Measurements from ENCODE around the gene PHLDB2. TPM values are rescaled to one million over a fixed set of nuclear protein-coding genes. Genes with fewer than 3 reads are reported as not detected.

Gene PHLDB2
- total RNA-seq, 4 donors from 2014 or later: 63.6 to 154 (median 107) TPM

GRCh38 chr3:111937871-111938270 lies 78.8 kb downstream of the PHLDB2 start:
- H3K4me3 ChIP-seq: no peak overlapping the region
- H3K27me3 ChIP-seq: no peaks in the 10 kb centered on the region
- no peak for DNase-seq (ENCODE audit: extremely low spot score)
- H3K36me3 ChIP-seq: peaks cover 23 to 57% (median 37%) of the 10 kb centered on the region in 4 donors
- no peaks in the 10 kb centered on the region for H3K9me3 ChIP-seq
- peaks cover 14 to 35% (median 17%) of the 10 kb centered on the region in 4 donors for H3K4me1 ChIP-seq
- TF ChIP-seq POLR2A (IDR thresholded peaks at IDR 0.05; ENCODE audit: low read depth) (no peak), CTCF (IDR thresholded peaks at IDR 0.05) (no peak)
- no peak overlapping the region for H3K27ac ChIP-seq (replicated peaks in 1 of 4)
- intact Hi-C loops (cut with DNase I): no loop called here

- Histone ChIP-seq H3K36me3 (peaks cover 23 to 59% (median 42%) of the 10 kb centered on the region in 4 donors), H3K9me3 (no peaks in the 10 kb centered on the region), H3K27ac (replicated peaks in 1 of 4) (no peak overlapping the region), H3K4me3 (no peak overlapping the region), H3K4me1 (peaks cover 0 to 27% (median 13%) of the 10 kb centered on the region in 4 donors), H3K27me3 (no peaks in the 10 kb centered on the region)
- intact Hi-C loops (cut with DNase I): no loop called here
- DNase-seq (ENCODE audit: extremely low spot score): no peak
- TF ChIP-seq POLR2AphosphoS5 (IDR thresholded peaks at IDR 0.05) (no peak), POLR2A (IDR thresholded peaks at IDR 0.05; ENCODE audit: low read depth) (no peak), EP300 (IDR thresholded peaks at IDR 0.05) (no peak), CTCF (IDR thresholded peaks at IDR 0.05) (no peak)
- 92% methylated on average over 2 of the region's 2 CpGs for WGBS
These were observed 80.8 kb downstream of the PHLDB2 start for GRCh38 chr3:111939873-111940272.

DNA sequence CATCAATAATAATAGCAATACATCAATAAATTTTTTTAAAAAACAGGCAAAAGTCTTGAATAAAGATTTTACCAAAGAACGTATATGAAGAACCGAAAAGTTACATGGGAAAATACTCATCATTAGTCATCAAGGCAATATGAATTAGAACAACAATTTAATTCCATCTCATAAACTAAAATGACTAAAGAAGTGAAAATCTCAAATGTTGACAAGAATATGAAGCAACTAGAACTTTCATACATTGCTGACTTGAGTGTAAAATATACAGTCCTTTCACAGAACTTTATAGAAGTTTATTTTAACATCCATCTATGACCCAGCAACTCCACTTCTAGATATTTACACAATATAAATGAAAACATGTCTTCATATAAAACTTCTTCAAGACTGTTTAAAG lies 84.5 kb downstream of the PHLDB2 start:
- no peak for DNase-seq (ENCODE audit: extremely low spot score)
- H3K4me3 ChIP-seq: no peak overlapping the region
- intact Hi-C loops (cut with DNase I): no loop called here
- H3K27ac ChIP-seq (replicated peaks in 1 of 4): no peak overlapping the region
- H3K36me3 ChIP-seq: peaks cover 23 to 77% (median 55%) of the 10 kb centered on the region in 4 donors
- H3K9me3 ChIP-seq: no peaks in the 10 kb centered on the region
- TF ChIP-seq CTCF (IDR thresholded peaks at IDR 0.05) (no peak), POLR2AphosphoS5 (IDR thresholded peaks at IDR 0.05) (no peak), POLR2A (IDR thresholded peaks at IDR 0.05; ENCODE audit: low read depth) (no peak), EP300 (IDR thresholded peaks at IDR 0.05) (no peak)
- 91% methylated on average over 2 of the region's 2 CpGs for WGBS
- peaks cover 3 to 14% (median 10%) of the 10 kb centered on the region in 4 donors for H3K4me1 ChIP-seq
- no peaks in the 10 kb centered on the region for H3K27me3 ChIP-seq

DNA sequence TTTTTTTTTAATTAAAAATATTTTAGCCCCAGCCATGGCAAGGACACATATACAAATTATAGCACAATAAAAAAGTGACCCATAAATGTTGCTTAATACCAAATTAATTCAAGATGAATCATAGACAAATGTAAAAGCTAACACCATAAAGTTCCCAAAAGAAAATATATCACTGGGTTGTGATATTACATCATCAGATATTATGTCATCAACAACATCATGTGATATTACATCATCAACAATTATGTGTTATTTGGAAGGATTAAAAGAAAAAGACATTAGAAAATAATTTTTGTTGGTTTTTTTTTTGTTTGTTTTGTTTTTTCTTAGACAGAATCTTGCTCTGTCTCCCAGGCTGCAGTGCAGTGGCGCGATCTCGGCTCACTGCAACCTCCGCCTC lies 85.3 kb downstream of the PHLDB2 start:
- H3K27ac ChIP-seq (replicated peaks in 1 of 4): no peak overlapping the region
- H3K9me3 ChIP-seq: no peaks in the 10 kb centered on the region
- peaks cover 28 to 77% (median 55%) of the 10 kb centered on the region in 4 donors for H3K36me3 ChIP-seq
- no peak overlapping the region for H3K4me3 ChIP-seq
- no peak for DNase-seq (ENCODE audit: extremely low spot score)
- TF ChIP-seq POLR2A (IDR thresholded peaks at IDR 0.05; ENCODE audit: low read depth) (no peak), EP300 (IDR thresholded peaks at IDR 0.05) (no peak), CTCF (IDR thresholded peaks at IDR 0.05) (no peak)
- H3K27me3 ChIP-seq: no peaks in the 10 kb centered on the region
- intact Hi-C loops (cut with DNase I): no loop called here
- WGBS: 93% methylated on average over 4 of the region's 4 CpGs
- H3K4me1 ChIP-seq: peaks cover 3 to 14% (median 10%) of the 10 kb centered on the region in 4 donors

DNA sequence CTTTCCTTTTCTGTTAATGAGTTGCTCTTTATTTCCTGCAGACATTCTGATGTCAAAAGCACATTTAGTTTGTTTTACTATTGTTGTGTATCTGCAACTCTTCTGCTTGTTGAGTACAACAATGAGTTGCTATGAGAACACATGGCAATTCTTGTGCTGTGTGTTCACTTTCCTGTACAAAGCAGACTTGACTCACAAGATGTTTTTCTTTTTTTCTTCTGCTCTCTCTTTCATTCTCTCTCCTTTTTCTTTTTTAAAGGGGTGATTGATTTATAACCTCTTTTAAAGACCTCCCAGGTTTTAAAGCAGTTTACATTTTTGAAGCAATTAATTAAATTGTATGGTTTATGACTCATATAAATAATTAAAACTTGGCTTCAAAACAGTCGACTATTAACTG lies 88.2 kb downstream of the PHLDB2 start:
- 34% methylated on average over 1 of the region's 1 CpG for WGBS
- intact Hi-C loops (cut with DNase I): no loop called here
- H3K9me3 ChIP-seq: no peaks in the 10 kb centered on the region
- peaks cover 9 to 68% (median 37%) of the 10 kb centered on the region in 4 donors for H3K36me3 ChIP-seq
- TF ChIP-seq POLR2A (IDR thresholded peaks at IDR 0.05; ENCODE audit: low read depth) (no peak), POLR2AphosphoS5 (IDR thresholded peaks at IDR 0.05) (no peak), CTCF (IDR thresholded peaks at IDR 0.05) (no peak)
- H3K27me3 ChIP-seq: no peaks in the 10 kb centered on the region
- H3K4me3 ChIP-seq: no peak overlapping the region
- H3K4me1 ChIP-seq: peaks cover 3 to 14% (median 10%) of the 10 kb centered on the region in 4 donors
- DNase-seq (ENCODE audit: extremely low spot score): no peak
- no peak overlapping the region for H3K27ac ChIP-seq (replicated peaks in 1 of 4)

Data from esophagus muscularis mucosa (tissue), 4 donors.